ENCODE results near the gene CCT7. TPM values are rescaled to one million over a fixed set of nuclear protein-coding genes. Genes with fewer than 3 reads are reported as not detected.

The CCT7 gene
- total RNA-seq, 1 experiment from 2014 or later, result 482 TPM

GRCh38 chr2:73268830-73269685 is 35.0 kb downstream of the CCT7 start (continued):
- no peak for TF ChIP-seq ZBTB43 (CRISPR knock-in tag; IDR thresholded peaks at IDR 0.05)
- TF ChIP-seq TP53 (CRISPR knock-in tag; IDR thresholded peaks at IDR 0.05), result peak; percentile 97
- TF ChIP-seq ETV6 (CRISPR knock-in tag; IDR thresholded peaks at IDR 0.05), result peak; percentile 98
- TF ChIP-seq ATF1 (CRISPR knock-in tag; IDR thresholded peaks at IDR 0.05), result peak; percentile 67; the same call in 1 of the 2 replicates
- TF ChIP-seq MLX (CRISPR knock-in tag; IDR thresholded peaks at IDR 0.05), result 0 out of 2 replicates have a peak, but pooled peaks have one; percentile 27
- peak; percentile 85; the same call in 1 of the 2 replicates for TF ChIP-seq ZNF219 (CRISPR knock-in tag; IDR thresholded peaks at IDR 0.05; ENCODE audit: borderline replicate concordance)
- TF ChIP-seq NFYB (CRISPR knock-in tag; conservative IDR thresholded peaks at IDR 0.05; ENCODE audit: low read depth), result no peak
- TF ChIP-seq ZNF263 (CRISPR knock-in tag; IDR thresholded peaks at IDR 0.05; ENCODE audit: low read depth), result peak; percentile 76
- peak; percentile 95 for TF ChIP-seq IRF1 (CRISPR knock-in tag; IDR thresholded peaks at IDR 0.05)
- TF ChIP-seq CBFB (CRISPR knock-in tag; IDR thresholded peaks at IDR 0.05; ENCODE audit: low read depth), result peak; percentile 87; the same call in 1 of the 2 replicates
- TF ChIP-seq EMX1 (CRISPR knock-in tag; IDR thresholded peaks at IDR 0.05), result 0 out of 2 replicates have a peak, but pooled peaks have one; percentile 37
- TF ChIP-seq NFATC4 (CRISPR knock-in tag; IDR thresholded peaks at IDR 0.05), result no peak
- TF ChIP-seq ZNF532 (CRISPR knock-in tag; IDR thresholded peaks at IDR 0.05; ENCODE audit: borderline replicate concordance), result no peak
- no peak for TF ChIP-seq ERG (CRISPR knock-in tag; IDR thresholded peaks at IDR 0.05)
- peak; percentile 75 for TF ChIP-seq USF1 (CRISPR knock-in tag; IDR thresholded peaks at IDR 0.05)
- TF ChIP-seq AFF4 (CRISPR knock-in tag; IDR thresholded peaks at IDR 0.05; ENCODE audit: borderline replicate concordance), result peak; percentile 90; the same call in 1 of the 2 replicates
- TF ChIP-seq FOXP4 (CRISPR knock-in tag; IDR thresholded peaks at IDR 0.05), result peak; percentile 93
- TF ChIP-seq E2F5 (CRISPR knock-in tag; IDR thresholded peaks at IDR 0.05), result 0 out of 2 replicates have a peak, but pooled peaks have one; percentile 24
- peak; percentile 75; the same call in 1 of the 2 replicates for TF ChIP-seq FOXK1 (CRISPR knock-in tag; IDR thresholded peaks at IDR 0.05)
- peak; percentile 40; the same call in 1 of the 2 replicates for TF ChIP-seq ESRRA (CRISPR knock-in tag; IDR thresholded peaks at IDR 0.05; ENCODE audit: borderline replicate concordance)
- TF ChIP-seq GTF2I (CRISPR knock-in tag; conservative IDR thresholded peaks at IDR 0.05), result no peak

All from WTC11 (cell line).